Natural killer cell (primary cell): ENCODE data around the gene CENPL. TPM values are rescaled to one million over a fixed set of nuclear protein-coding genes. Genes with fewer than 3 reads are reported as not detected.

ENCODE experiments used
- ATAC-seq, 3 donors: fragments of 150-1000 bp in 2 of 3; fragments of 200-7000 bp in 1 of 3; cut with Tn5 transposase; 1 replicate in 1 of 3; 2 replicates in 2 of 3; pipeline ENCODE4 v1.10.0; 2021; ENCODE audit warnings: mild to moderate bottlenecking in 2 of 3, moderate library complexity in 2 of 3
- DNase-seq, 2 donors: peaks; one replicate each; pipeline versions ENCODE4 v3.0.0 to v3.0.0-alpha.2; 2013 to 2021; ENCODE audit warnings: mixed read lengths in 1 of 2
- H3K27ac ChIP-seq: one replicate; pipeline ENCODE4 v1.5.1; 2013; ENCODE audit warnings: mild to moderate bottlenecking, low read length
- H3K27me3 ChIP-seq: one replicate; pipeline ENCODE4 v1.6.1; 2013; ENCODE audit warnings: low read length; ENCODE audit not compliant: control insufficient read depth, insufficient read depth
- H3K36me3 ChIP-seq: one replicate; pipeline ENCODE4 v1.6.1; 2013; ENCODE audit warnings: low read length; ENCODE audit not compliant: control insufficient read depth, insufficient read depth
- H3K4me1 ChIP-seq: one replicate; pipeline ENCODE4 v1.6.1; 2013; ENCODE audit warnings: low read length; ENCODE audit not compliant: control insufficient read depth, insufficient read depth
- H3K4me3 ChIP-seq: one replicate; pipeline ENCODE4 v1.5.1; 2013; ENCODE audit warnings: low read length
- H3K9me3 ChIP-seq: one replicate; pipeline ENCODE4 v1.6.1; 2013; ENCODE audit warnings: low read length; ENCODE audit not compliant: control insufficient read depth, insufficient read depth
- H3K27ac Mint-ChIP-seq, 2 donors: one replicate each; pipeline ENCODE4 v1.8.0; 2022; ENCODE audit warnings: mild to moderate bottlenecking in 2 of 2, mixed read lengths in 2 of 2, moderate library complexity in 1 of 2
- H3K27me3 Mint-ChIP-seq, 2 donors: one replicate each; pipeline ENCODE4 v1.8.0; 2022; ENCODE audit warnings: low read depth in 2 of 2, mixed read lengths in 2 of 2
- H3K36me3 Mint-ChIP-seq: one replicate; pipeline ENCODE4 v1.8.0; 2022; ENCODE audit warnings: mixed read lengths
- H3K4me1 Mint-ChIP-seq, 2 donors: one replicate each; pipeline ENCODE4 v1.8.0; 2022; ENCODE audit warnings: mixed read lengths in 2 of 2
- H3K4me3 Mint-ChIP-seq: one replicate; pipeline ENCODE4 v1.8.0; 2022; ENCODE audit warnings: mild to moderate bottlenecking, moderate library complexity, mixed read lengths
- H3K9me3 Mint-ChIP-seq, 2 donors: one replicate each; pipeline ENCODE4 v1.8.0; 2022; ENCODE audit warnings: mixed read lengths in 2 of 2
- CTCF ChIP-seq: fragments of 200-600 bp; IDR thresholded peaks from one replicate; pipeline ENCODE4 v1.8.0; 2022; ENCODE audit warnings: antibody characterized with exemption
- WGBS: methylation state at CpG from one replicate; pipeline ENCODE4 v1.1.7; 2013; ENCODE audit warnings: missing lambda C conversion rate; ENCODE audit not compliant: insufficient coverage; 5-methylcytosine and 5-hydroxymethylcytosine counted together
- intact Hi-C: fragments of 100-400 bp; cut with micrococcal nuclease; formaldehyde crosslinking; loops from one replicate; pipeline ENCODE4 v1.14.2; 2022
- total RNA-seq, 4 donors: library from RNA; stranded (reverse); fragments of 120-200 nt in 1 of 4; gene quantifications; one replicate each; pipeline versions ENCODE4 v1.2.3 to v1.2.4, GENCODE V29; 2013 to 2022

The CENPL gene
- total RNA-seq, 3 donors from 2014 or later (not counting 1 experiment from before 2014, with no cell fraction given): 8.8 to 16.4 (median 10.0) TPM

- TF ChIP-seq CTCF: no peak
- Histone ChIP-seq H3K27me3 (no peaks in the 10 kb centered on the region), H3K9me3 (no peaks in the 10 kb centered on the region), H3K27ac (peak within 1 kb of the TSS; percentile 77), H3K4me1 (peaks cover 32% of the 10 kb centered on the region), H3K4me3 (peak within 1 kb of the TSS; percentile 86), H3K36me3 (peaks cover 39% of the 10 kb centered on the region)
- DNase-seq: peak; percentile 89 to 100
- WGBS: under 1% methylated on average over 29 of the region's 30 CpGs
- no peaks in the 10 kb centered on the region for H3K9me3 Mint-ChIP-seq
- peaks cover 30% of the 10 kb centered on the region for H3K36me3 Mint-ChIP-seq
- H3K27ac Mint-ChIP-seq: peak within 1 kb of the TSS; percentile 91 to 97
- H3K27me3 Mint-ChIP-seq: no peaks in the 10 kb centered on the region
- peaks cover 78 to 79% of the 10 kb centered on the region in 2 donors for H3K4me1 Mint-ChIP-seq
- ATAC-seq: peak; percentile 80 to 93 (median 84)
- peak within 1 kb of the TSS; percentile 98 for H3K4me3 Mint-ChIP-seq
- intact Hi-C loops: loop anchor here (1.0 to 10.0 kb wide), 4 partner anchors 44 to 349 kb away; partner anchors contain the start of genes CENPL, DARS2 and RC3H1
These were observed 43.1 kb upstream of the CENPL start, which contains the start of gene GAS5 for GRCh38 chr1:173867753-173868265. TSS of gene GAS5 (minus strand) at chr1:173867989.

GRCh38 chr1:173867141-173867752, 42.6 kb upstream of the CENPL start:
- no peaks in the 10 kb centered on the region for H3K27me3 ChIP-seq
- no peak for TF ChIP-seq CTCF
- H3K4me1 ChIP-seq: peaks cover 32% of the 10 kb centered on the region
- Mint-ChIP-seq H3K36me3 (peaks cover 30% of the 10 kb centered on the region), H3K4me3 (peak overlapping the region; percentile 98), H3K27me3 (no peaks in the 10 kb centered on the region), H3K27ac (peak overlapping the region; percentile 91 to 97), H3K9me3 (no peaks in the 10 kb centered on the region), H3K4me1 (peaks cover 74 to 75% of the 10 kb centered on the region in 2 donors)
- H3K4me3 ChIP-seq: peak overlapping the region; percentile 86
- 3% methylated on average over 32 of the region's 32 CpGs for WGBS
- H3K9me3 ChIP-seq: no peaks in the 10 kb centered on the region
- DNase-seq (no peak), ATAC-seq (peak in 2 of 3 donors; percentile 18 to 23)
- peak overlapping the region; percentile 77 for H3K27ac ChIP-seq
- peaks cover 44% of the 10 kb centered on the region for H3K36me3 ChIP-seq
- intact Hi-C loops: loop anchor here (1.0 to 10.0 kb wide), 3 partner anchors 43 to 298 kb away; partner anchors contain the start of genes CENPL, DARS2 and RC3H1

- peaks cover 71 to 72% of the 10 kb centered on the region in 2 donors for H3K4me1 Mint-ChIP-seq
- Histone ChIP-seq H3K4me1 (peaks cover 32% of the 10 kb centered on the region), H3K36me3 (peaks cover 47% of the 10 kb centered on the region), H3K9me3 (no peaks in the 10 kb centered on the region), H3K4me3 (peak overlapping the region; percentile 86), H3K27me3 (no peaks in the 10 kb centered on the region), H3K27ac (peak overlapping the region; percentile 77)
- peak overlapping the region; percentile 98 for H3K4me3 Mint-ChIP-seq
- no peak for ATAC-seq
- TF ChIP-seq CTCF: no peak
- no peaks in the 10 kb centered on the region for H3K9me3 Mint-ChIP-seq
- DNase-seq: peak in 1 of 2 donors; percentile 25
- peak overlapping the region; percentile 91 to 97 for H3K27ac Mint-ChIP-seq
- intact Hi-C loops: loop anchor here (1.0 to 10.0 kb wide), 3 partner anchors 42 to 298 kb away; partner anchors contain the start of genes CENPL, DARS2 and RC3H1
- H3K27me3 Mint-ChIP-seq: no peaks in the 10 kb centered on the region
- WGBS: 17% methylated on average over 2 of the region's 2 CpGs
- peaks cover 30% of the 10 kb centered on the region for H3K36me3 Mint-ChIP-seq
These were observed 41.9 kb upstream of the CENPL start for GRCh38 chr1:173866413-173867115.
